ENCODE measurements around the gene LYZL4.

Gene LYZL4

DNA sequence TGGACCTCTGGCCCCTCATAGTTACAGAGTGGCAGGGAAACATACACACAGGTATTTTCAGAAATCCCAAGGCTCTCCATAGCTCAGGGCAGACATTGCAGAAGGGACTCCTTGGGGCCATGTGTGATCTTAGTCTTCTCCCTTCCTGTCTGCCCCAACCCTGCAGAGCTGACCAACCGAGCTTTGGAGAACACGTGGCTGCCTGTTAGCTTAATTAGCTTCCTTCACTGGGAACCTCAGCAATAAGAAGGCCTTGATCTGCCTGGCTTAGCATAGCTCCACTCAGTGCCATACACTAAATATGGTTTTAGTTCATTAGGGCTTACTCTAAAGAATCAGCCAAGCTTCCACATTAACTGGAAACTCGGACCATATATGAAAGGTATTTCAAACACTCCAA, 12.3 kb downstream of the LYZL4 start:
- no peaks in the 10 kb centered on the region for H3K4me1 ChIP-seq (ENCODE audit: low read length)
- H3K4me2 ChIP-seq (ENCODE audit: low read length), result no peak overlapping the region
- no peaks in the 10 kb centered on the region for H4K20me1 ChIP-seq (ENCODE audit: insufficient read depth, low read length)
- H3K27ac ChIP-seq (ENCODE audit: low read length), result no peak overlapping the region
- H2AFZ ChIP-seq (ENCODE audit: low read depth, low read length), result no peak overlapping the region
- H3K79me2 ChIP-seq (ENCODE audit: low read length), result no peaks in the 10 kb centered on the region
- H3K9me3 ChIP-seq (ENCODE audit: insufficient read depth, low read length), result no peaks in the 10 kb centered on the region
- no peak overlapping the region for H3K9ac ChIP-seq (ENCODE audit: low read length)
- no peaks in the 10 kb centered on the region for H3K36me3 ChIP-seq (replicated peaks; ENCODE audit: low read depth, low read length)
- no peak overlapping the region for H3K4me3 ChIP-seq (ENCODE audit: low read length)
- TF ChIP-seq, protein P1, sequence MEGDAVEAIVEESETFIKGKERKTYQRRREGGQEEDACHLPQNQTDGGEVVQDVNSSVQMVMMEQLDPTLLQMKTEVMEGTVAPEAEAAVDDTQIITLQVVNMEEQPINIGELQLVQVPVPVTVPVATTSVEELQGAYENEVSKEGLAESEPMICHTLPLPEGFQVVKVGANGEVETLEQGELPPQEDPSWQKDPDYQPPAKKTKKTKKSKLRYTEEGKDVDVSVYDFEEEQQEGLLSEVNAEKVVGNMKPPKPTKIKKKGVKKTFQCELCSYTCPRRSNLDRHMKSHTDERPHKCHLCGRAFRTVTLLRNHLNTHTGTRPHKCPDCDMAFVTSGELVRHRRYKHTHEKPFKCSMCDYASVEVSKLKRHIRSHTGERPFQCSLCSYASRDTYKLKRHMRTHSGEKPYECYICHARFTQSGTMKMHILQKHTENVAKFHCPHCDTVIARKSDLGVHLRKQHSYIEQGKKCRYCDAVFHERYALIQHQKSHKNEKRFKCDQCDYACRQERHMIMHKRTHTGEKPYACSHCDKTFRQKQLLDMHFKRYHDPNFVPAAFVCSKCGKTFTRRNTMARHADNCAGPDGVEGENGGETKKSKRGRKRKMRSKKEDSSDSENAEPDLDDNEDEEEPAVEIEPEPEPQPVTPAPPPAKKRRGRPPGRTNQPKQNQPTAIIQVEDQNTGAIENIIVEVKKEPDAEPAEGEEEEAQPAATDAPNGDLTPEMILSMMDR (IDR thresholded peaks at IDR 0.05; ENCODE audit: low read depth, low read length), result no peak
- TF ChIP-seq EZH2phosphoT487 (IDR thresholded peaks at IDR 0.05; ENCODE audit: low read depth), result no peak
- H3K27me3 ChIP-seq (ENCODE audit: low read depth, low read length), result 0 out of 2 replicates have a peak, but pooled peaks cover 2% of the 10 kb centered on the region

DNA sequence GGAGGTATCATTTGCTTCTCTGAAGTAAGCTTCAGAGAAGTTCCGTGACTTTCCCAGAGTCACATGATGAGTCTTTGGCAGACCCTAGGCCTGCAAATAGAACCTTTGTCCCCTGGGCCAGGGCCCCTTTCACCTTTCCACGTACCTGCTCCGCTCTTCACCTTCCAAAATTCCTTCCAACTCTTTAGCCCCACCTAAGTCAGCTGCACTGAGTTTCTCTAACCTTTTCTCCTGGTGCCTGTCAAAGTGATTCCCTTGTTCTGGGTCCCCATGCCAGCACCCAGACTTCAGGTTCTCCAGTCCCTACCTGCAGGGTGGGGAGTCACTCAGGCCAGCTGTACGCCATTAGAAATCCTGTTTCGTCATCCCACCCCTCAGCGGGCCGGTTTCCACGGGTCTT, 12.8 kb downstream of the LYZL4 start:
- H4K20me1 ChIP-seq (ENCODE audit: insufficient read depth, low read length), result no peaks in the 10 kb centered on the region
- H3K9ac ChIP-seq (ENCODE audit: low read length), result no peak overlapping the region
- H3K9me3 ChIP-seq (ENCODE audit: insufficient read depth, low read length), result no peaks in the 10 kb centered on the region
- H3K4me1 ChIP-seq (ENCODE audit: low read length), result no peaks in the 10 kb centered on the region
- peaks cover 4% of the 10 kb centered on the region; the same call in 1 of the 2 replicates for H3K27me3 ChIP-seq (ENCODE audit: low read depth, low read length)
- H3K4me2 ChIP-seq (ENCODE audit: low read length), result no peak overlapping the region
- H2AFZ ChIP-seq (ENCODE audit: low read depth, low read length), result no peak overlapping the region
- H3K4me3 ChIP-seq (ENCODE audit: low read length), result no peak overlapping the region
- no peaks in the 10 kb centered on the region for H3K36me3 ChIP-seq (replicated peaks; ENCODE audit: low read depth, low read length)
- TF ChIP-seq, protein P1 (IDR thresholded peaks at IDR 0.05; ENCODE audit: low read depth, low read length), result no peak
- TF ChIP-seq EZH2phosphoT487 (IDR thresholded peaks at IDR 0.05; ENCODE audit: low read depth), result no peak
- no peak overlapping the region for H3K27ac ChIP-seq (ENCODE audit: low read length)
- no peaks in the 10 kb centered on the region for H3K79me2 ChIP-seq (ENCODE audit: low read length)

DNA sequence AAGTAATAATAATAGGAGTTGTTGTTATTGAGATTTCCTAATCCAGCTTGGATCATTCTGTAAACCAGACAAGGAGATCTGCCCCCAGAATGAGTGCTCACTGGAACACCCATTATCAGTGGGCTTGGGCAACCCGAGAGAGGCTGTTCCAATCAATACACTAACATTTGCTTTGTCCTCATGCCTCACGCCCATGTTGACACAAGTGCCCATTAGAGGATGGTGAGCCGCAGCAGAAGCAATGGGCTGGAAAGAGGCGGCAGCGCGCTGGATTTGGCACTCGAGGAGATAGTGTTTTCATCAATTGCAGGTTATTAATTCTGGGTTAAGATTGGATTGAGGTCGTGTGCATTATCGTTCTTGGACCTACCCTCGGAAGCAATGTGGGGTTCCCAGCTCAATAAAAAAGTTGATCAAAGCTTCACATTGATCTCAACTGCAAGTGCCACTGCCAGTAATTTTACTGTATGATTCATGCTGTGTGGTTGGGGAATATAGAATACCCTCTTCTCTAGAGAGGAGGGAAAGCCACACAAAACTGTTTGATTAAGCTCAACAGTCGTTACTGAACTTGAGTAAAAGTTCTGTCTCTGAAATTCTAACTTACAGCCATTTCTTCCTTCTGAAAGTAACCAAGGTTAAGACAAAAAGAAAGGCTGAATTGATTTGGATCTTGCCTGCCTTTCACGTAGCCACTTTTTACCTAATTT, 15.7 kb downstream of the LYZL4 start:
- H3K4me2 ChIP-seq (ENCODE audit: low read length), result no peak overlapping the region
- no peaks in the 10 kb centered on the region for H3K36me3 ChIP-seq (replicated peaks; ENCODE audit: low read depth, low read length)
- H3K9ac ChIP-seq (ENCODE audit: low read length), result no peak overlapping the region
- H4K20me1 ChIP-seq (ENCODE audit: insufficient read depth, low read length), result no peaks in the 10 kb centered on the region
- peaks cover 10% of the 10 kb centered on the region; the same call in 1 of the 2 replicates for H3K27me3 ChIP-seq (ENCODE audit: low read depth, low read length)
- H3K27ac ChIP-seq (ENCODE audit: low read length), result no peak overlapping the region
- no peaks in the 10 kb centered on the region for H3K79me2 ChIP-seq (ENCODE audit: low read length)
- no peak overlapping the region for H3K4me3 ChIP-seq (ENCODE audit: low read length)
- H3K4me1 ChIP-seq (ENCODE audit: low read length), result no peaks in the 10 kb centered on the region
- TF ChIP-seq, protein P1 (IDR thresholded peaks at IDR 0.05; ENCODE audit: low read depth, low read length), result no peak
- no peak for TF ChIP-seq EZH2phosphoT487 (IDR thresholded peaks at IDR 0.05; ENCODE audit: low read depth)
- H2AFZ ChIP-seq (ENCODE audit: low read depth, low read length), result no peak overlapping the region
- H3K9me3 ChIP-seq (ENCODE audit: insufficient read depth, low read length), result no peaks in the 10 kb centered on the region

GRCh38 chr3:42387802-42388651, 22.4 kb downstream of the LYZL4 start:
- Histone ChIP-seq H2AFZ (ENCODE audit: low read depth, low read length) (no peak overlapping the region), H3K4me3 (ENCODE audit: low read length) (no peak overlapping the region), H3K9ac (ENCODE audit: low read length) (no peak overlapping the region), H3K4me2 (ENCODE audit: low read length) (no peak overlapping the region), H4K20me1 (ENCODE audit: insufficient read depth, low read length) (no peaks in the 10 kb centered on the region), H3K4me1 (ENCODE audit: low read length) (no peaks in the 10 kb centered on the region; the same call in 1 of the 2 replicates), H3K9me3 (ENCODE audit: insufficient read depth, low read length) (no peaks in the 10 kb centered on the region), H3K36me3 (replicated peaks; ENCODE audit: low read depth, low read length) (no peaks in the 10 kb centered on the region), H3K79me2 (ENCODE audit: low read length) (no peaks in the 10 kb centered on the region), H3K27ac (ENCODE audit: low read length) (no peak overlapping the region), H3K27me3 (ENCODE audit: low read depth, low read length) (peaks cover 47% of the 10 kb centered on the region)
- TF ChIP-seq EZH2phosphoT487 (IDR thresholded peaks at IDR 0.05; ENCODE audit: low read depth), result no peak
- TF ChIP-seq, protein P1 (IDR thresholded peaks at IDR 0.05; ENCODE audit: low read depth, low read length), result no peak

All from OCI-LY3 (cell line).